Tibial artery (tissue), 4 donors: ENCODE data around the gene MAST4.

Experiments
- DNase-seq, 2 donors: peaks; one replicate each; pipeline ENCODE4 v3.0.0-alpha.2; 2019
- H3K27ac ChIP-seq, 2 donors: fragments of 200-600 bp; sonication (generic) in 1 of 2; 1 replicate in 1 of 2; 2 replicates in 1 of 2; pipeline ENCODE4 v1.5.1; 2018 to 2019; ENCODE audit warnings: mild to moderate bottlenecking in 1 of 2
- H3K27me3 ChIP-seq, 2 donors: fragments of 200-600 bp; sonication (generic) in 1 of 2; one replicate each; pipeline versions ENCODE4 v1.5.1 to v1.6.0; 2016 to 2019
- H3K36me3 ChIP-seq, 3 donors: fragments of 200-600 bp; sonication (generic) in 2 of 3; one replicate each; pipeline ENCODE4 v1.5.1; 2016 to 2019; ENCODE audit warnings: mild to moderate bottlenecking in 2 of 3
- H3K4me1 ChIP-seq, 4 donors: fragments of 200-600 bp; sonication (generic) in 2 of 4; 1 replicate in 3 of 4; 2 replicates in 1 of 4; pipeline ENCODE4 v1.5.1; 2016 to 2019
- H3K4me3 ChIP-seq, 2 donors: fragments of 200-600 bp; sonication (generic) in 1 of 2; 1 replicate in 1 of 2; 2 replicates in 1 of 2; pipeline ENCODE4 v1.5.1; 2018 to 2019; ENCODE audit warnings: mild to moderate bottlenecking in 2 of 2
- H3K9me3 ChIP-seq, 3 donors: fragments of 200-600 bp; sonication (generic) in 1 of 3; one replicate each; pipeline ENCODE4 v1.5.1; 2016 to 2019
- CTCF ChIP-seq, 2 experiments: fragments of 200-600 bp in 1 of 2; fragments of 450-650 bp in 1 of 2; IDR thresholded peaks; one replicate each; pipeline ENCODE4 v1.5.1; 2017 to 2019; ENCODE audit warnings: antibody characterized with exemption in 2 of 2, mild to moderate bottlenecking in 1 of 2, moderate library complexity in 1 of 2
- intact Hi-C: fragments of 100-400 bp; cut with DNase I; formaldehyde crosslinking; loops from one replicate; pipeline ENCODE4 v1.15.0; 2023; ENCODE audit warnings: low total_unique reads

Gene MAST4

GRCh38 chr5:66603164-66603563, 7.0 kb downstream of the MAST4 start:
- Histone ChIP-seq H3K36me3 (no peaks in the 10 kb centered on the region), H3K27ac (no peak overlapping the region), H3K27me3 (peaks cover 0 to 3% of the 10 kb centered on the region in 2 donors), H3K4me3 (no peak overlapping the region), H3K4me1 (peaks cover 0 to under 1% (median 0%) of the 10 kb centered on the region in 4 donors), H3K9me3 (no peaks in the 10 kb centered on the region)
- no peak for TF ChIP-seq CTCF (IDR thresholded peaks at IDR 0.05)
- intact Hi-C loops: no loop called here
- DNase-seq: no peak

- intact Hi-C loops: no loop called here
- Histone ChIP-seq H3K9me3 (no peaks in the 10 kb centered on the region), H3K4me1 (no peaks in the 10 kb centered on the region), H3K4me3 (no peak overlapping the region), H3K27me3 (peaks cover 0 to 3% of the 10 kb centered on the region in 2 donors), H3K36me3 (no peaks in the 10 kb centered on the region), H3K27ac (no peak overlapping the region)
- DNase-seq: no peak
- no peak for TF ChIP-seq CTCF (IDR thresholded peaks at IDR 0.05)
Measured at GRCh38 chr5:66603881-66604280, 7.7 kb downstream of the MAST4 start.

- Histone ChIP-seq H3K27me3 (no peaks in the 10 kb centered on the region), H3K36me3 (no peaks in the 10 kb centered on the region), H3K4me3 (no peak overlapping the region), H3K4me1 (no peaks in the 10 kb centered on the region), H3K27ac (no peak overlapping the region), H3K9me3 (no peaks in the 10 kb centered on the region)
- TF ChIP-seq CTCF (IDR thresholded peaks at IDR 0.05): no peak
- no peak for DNase-seq
- intact Hi-C loops: no loop called here
Measured at GRCh38 chr5:66606713-66607112, 10.5 kb downstream of the MAST4 start.

GRCh38 chr5:66608501-66608900, 12.3 kb downstream of the MAST4 start:
- DNase-seq: no peak
- intact Hi-C loops: no loop called here
- Histone ChIP-seq H3K27me3 (no peaks in the 10 kb centered on the region), H3K4me3 (no peak overlapping the region), H3K9me3 (no peaks in the 10 kb centered on the region), H3K36me3 (no peaks in the 10 kb centered on the region), H3K27ac (no peak overlapping the region), H3K4me1 (no peaks in the 10 kb centered on the region)
- no peak for TF ChIP-seq CTCF (IDR thresholded peaks at IDR 0.05)

- H3K4me1 ChIP-seq: no peaks in the 10 kb centered on the region
- no peak overlapping the region for H3K4me3 ChIP-seq
- intact Hi-C loops: no loop called here
Measured at GRCh38 chr5:66609615-66610014, 13.4 kb downstream of the MAST4 start.

More at GRCh38 chr5:66609615-66610014, 13.4 kb downstream of the MAST4 start:
- no peak overlapping the region for H3K27ac ChIP-seq
- TF ChIP-seq CTCF (IDR thresholded peaks at IDR 0.05): no peak
- no peak for DNase-seq
- H3K36me3 ChIP-seq: no peaks in the 10 kb centered on the region
- no peaks in the 10 kb centered on the region for H3K27me3 ChIP-seq
- H3K9me3 ChIP-seq: no peaks in the 10 kb centered on the region
